HFFc6 (cell line): Measurements from ENCODE around the gene IPO8. TPM values are rescaled to one million over a fixed set of nuclear protein-coding genes. Genes with fewer than 3 reads are reported as not detected.

Experiments
- DNase-seq: peaks from one replicate; pipeline ENCODE4 v3.0.0-alpha.2; 2018
- H3K27ac Mint-ChIP-seq: 2 replicates; pipeline ENCODE4 v1.8.0; 2020; ENCODE audit warnings: mild to moderate bottlenecking, mixed read lengths
- H3K27me3 Mint-ChIP-seq: 2 replicates; pipeline ENCODE4 v1.8.0; 2021; ENCODE audit warnings: mild to moderate bottlenecking, moderate library complexity, mixed read lengths; ENCODE audit not compliant: insufficient read depth
- H3K36me3 Mint-ChIP-seq: 2 replicates; pipeline ENCODE4 v1.8.0; 2021; ENCODE audit warnings: low read depth, mixed read lengths
- H3K4me1 Mint-ChIP-seq: 2 replicates; pipeline ENCODE4 v1.8.0; 2020; ENCODE audit warnings: low read depth, mixed read lengths
- H3K4me3 Mint-ChIP-seq: 2 replicates; pipeline ENCODE4 v1.8.0; 2020; ENCODE audit warnings: mild to moderate bottlenecking, moderate library complexity, mixed read lengths
- H3K9me3 Mint-ChIP-seq: 2 replicates; pipeline ENCODE4 v1.8.0; 2020; ENCODE audit warnings: mild to moderate bottlenecking, mixed read lengths
- CTCF ChIP-seq: fragments of 200-600 bp; sonication (generic); IDR thresholded peaks from 2 replicates; pipeline ENCODE4 v1.5.0; 2021; ENCODE audit warnings: antibody characterized with exemption, mild to moderate bottlenecking
- total RNA-seq, 6 experiments: library from RNA; stranded (reverse); fragmentation: NEBNext Ultra II Directional; extraction: Animal tissue kit (Norgen Biotek cat#: 25700); gene quantifications; 2 replicates in 1 of 6; 3 replicates in 5 of 6; pipeline ENCODE4 v1.2.3, GENCODE V29; 2021

IPO8 gene
- total RNA-seq, 6 experiments from 2014 or later, result 44.4 to 53.3 (median 44.7) TPM

DNA sequence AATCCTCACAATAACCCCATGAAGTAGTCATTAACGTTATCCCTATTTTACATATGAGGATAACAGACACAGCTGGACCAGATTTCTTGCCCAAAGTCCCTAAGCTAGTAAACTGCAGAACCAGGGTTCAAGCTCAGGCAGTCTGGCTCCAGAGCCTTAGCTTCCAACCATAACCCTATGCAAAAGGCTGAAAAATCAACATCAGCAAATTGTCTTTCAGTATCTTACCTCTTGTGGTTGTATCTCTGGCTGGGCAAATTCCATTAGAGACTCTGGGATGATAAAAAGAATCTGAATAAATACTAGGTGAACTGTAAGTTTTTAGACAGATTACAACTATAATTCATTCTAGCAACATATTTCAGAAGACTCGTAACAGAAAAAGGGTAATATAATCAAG lies 34.3 kb upstream of the IPO8 start:
- no peak for TF ChIP-seq CTCF
- H3K9me3 Mint-ChIP-seq, result no peaks in the 10 kb centered on the region
- no peak overlapping the region for H3K27ac Mint-ChIP-seq
- H3K4me3 Mint-ChIP-seq, result no peak overlapping the region
- no peaks in the 10 kb centered on the region for H3K27me3 Mint-ChIP-seq
- DNase-seq, result no peak
- H3K36me3 Mint-ChIP-seq, result peaks cover 32% of the 10 kb centered on the region
- H3K4me1 Mint-ChIP-seq, result peaks cover 41% of the 10 kb centered on the region

DNA sequence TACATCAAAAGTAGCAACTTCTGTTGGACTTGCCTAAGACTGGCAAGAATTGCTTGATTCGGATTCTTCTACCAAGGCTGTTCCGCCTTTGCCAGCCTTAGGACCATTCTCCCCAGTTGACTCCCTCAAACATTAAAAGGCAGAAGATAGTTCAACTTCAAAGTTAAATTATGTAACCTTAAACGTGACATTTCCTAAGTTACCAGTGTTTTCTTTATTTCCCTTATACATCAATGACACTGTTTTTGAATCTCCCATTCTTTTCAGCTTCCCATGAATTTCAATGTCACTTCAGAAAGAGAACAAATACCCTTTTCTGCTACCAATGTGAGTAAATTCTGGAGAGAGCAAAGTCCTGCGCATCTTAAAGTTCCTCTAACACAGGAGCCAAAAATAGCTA lies 33.9 kb upstream of the IPO8 start:
- H3K9me3 Mint-ChIP-seq, result no peaks in the 10 kb centered on the region
- no peak overlapping the region for H3K27ac Mint-ChIP-seq
- no peaks in the 10 kb centered on the region for H3K27me3 Mint-ChIP-seq
- no peak for TF ChIP-seq CTCF
- DNase-seq, result no peak
- H3K4me1 Mint-ChIP-seq, result peaks cover 45% of the 10 kb centered on the region
- peaks cover 32% of the 10 kb centered on the region for H3K36me3 Mint-ChIP-seq
- H3K4me3 Mint-ChIP-seq, result no peak overlapping the region

GRCh38 chr12:30726647-30727046 lies 31.0 kb upstream of the IPO8 start:
- H3K9me3 Mint-ChIP-seq, result no peaks in the 10 kb centered on the region
- no peak overlapping the region for H3K4me3 Mint-ChIP-seq
- peaks cover 38% of the 10 kb centered on the region for H3K36me3 Mint-ChIP-seq
- H3K27me3 Mint-ChIP-seq, result no peaks in the 10 kb centered on the region
- DNase-seq, result no peak
- H3K27ac Mint-ChIP-seq, result peak overlapping the region; percentile 77
- TF ChIP-seq CTCF, result no peak
- peaks cover 41% of the 10 kb centered on the region for H3K4me1 Mint-ChIP-seq

- H3K36me3 Mint-ChIP-seq, result peaks cover 36% of the 10 kb centered on the region
- H3K9me3 Mint-ChIP-seq, result no peaks in the 10 kb centered on the region
- no peak; the same call in 1 of the 2 replicates for TF ChIP-seq CTCF
- peaks cover 31% of the 10 kb centered on the region for H3K4me1 Mint-ChIP-seq
- peak overlapping the region; percentile 77 for H3K27ac Mint-ChIP-seq
- H3K27me3 Mint-ChIP-seq, result no peaks in the 10 kb centered on the region
- peak overlapping the region; percentile 68 for H3K4me3 Mint-ChIP-seq
- peak; percentile 68 for DNase-seq
Observed at GRCh38 chr12:30725739-30726138, 30.1 kb upstream of the IPO8 start.

GRCh38 chr12:30719060-30719459 lies 23.4 kb upstream of the IPO8 start:
- TF ChIP-seq CTCF, result no peak
- H3K9me3 Mint-ChIP-seq, result no peaks in the 10 kb centered on the region
- peaks cover 45% of the 10 kb centered on the region for H3K36me3 Mint-ChIP-seq
- H3K27me3 Mint-ChIP-seq, result no peaks in the 10 kb centered on the region
- peaks cover 30% of the 10 kb centered on the region for H3K4me1 Mint-ChIP-seq
- DNase-seq, result peak; percentile 88
- peak overlapping the region; percentile 80 for H3K27ac Mint-ChIP-seq
- peak overlapping the region; percentile 63 for H3K4me3 Mint-ChIP-seq
